Muscle of back (tissue), 11 donors: Measurements from ENCODE around the gene ABCC6. TPM values are rescaled to one million over a fixed set of nuclear protein-coding genes. Genes with fewer than 3 reads are reported as not detected.
"Not testable (repeated sequence)": the region's sequence is repeated elsewhere in the genome, so short reads cannot be mapped to it uniquely, and the experiment has no call there.

Experiments used
- DNase-seq, 3 donors: peaks; one replicate each; pipeline versions ENCODE4 v3.0.0 to v3.0.0-alpha.2; 2013
- polyA plus RNA-seq, 10 donors: library from polyadenylated mRNA; unstranded; fragments of 120-200 nt; gene quantifications; one replicate each; pipeline ENCODE4 v1.2.1, GENCODE V29; 2013; ENCODE audit not compliant: insufficient read length in 10 of 10

The ABCC6 gene
- polyA plus RNA-seq, 10 donors = 0.58 to 3.4 (median 0.98) TPM

DNA sequence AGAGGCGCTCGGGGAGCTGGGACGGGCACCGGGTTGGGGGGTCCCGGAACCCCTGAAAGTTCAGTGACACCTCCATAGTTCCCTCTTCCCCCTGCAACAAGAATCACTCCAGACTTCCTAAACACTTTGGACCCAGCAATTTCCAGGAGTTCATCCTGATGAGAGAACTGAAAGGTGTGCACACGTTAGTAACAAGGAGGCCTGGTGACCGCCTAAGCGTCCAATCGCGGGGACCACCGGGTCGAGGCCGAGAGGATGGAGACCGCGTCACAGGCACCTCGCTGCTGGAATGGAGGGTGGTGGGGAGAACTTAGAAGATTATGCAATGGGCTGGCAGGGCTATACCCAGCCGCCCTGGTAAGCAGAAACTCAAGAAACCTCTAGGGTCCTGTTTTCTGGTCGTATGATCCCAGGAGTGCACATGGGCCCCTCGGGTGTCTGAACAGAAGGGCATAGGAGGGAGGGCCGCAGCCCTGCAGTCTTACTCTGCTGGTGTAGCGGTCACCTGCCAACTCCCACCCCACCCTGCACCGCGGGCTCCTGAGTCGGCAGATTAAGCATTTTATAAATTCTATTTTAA is 458 bp upstream of the ABCC6 start:
- not testable (repeated sequence) for DNase-seq

DNA sequence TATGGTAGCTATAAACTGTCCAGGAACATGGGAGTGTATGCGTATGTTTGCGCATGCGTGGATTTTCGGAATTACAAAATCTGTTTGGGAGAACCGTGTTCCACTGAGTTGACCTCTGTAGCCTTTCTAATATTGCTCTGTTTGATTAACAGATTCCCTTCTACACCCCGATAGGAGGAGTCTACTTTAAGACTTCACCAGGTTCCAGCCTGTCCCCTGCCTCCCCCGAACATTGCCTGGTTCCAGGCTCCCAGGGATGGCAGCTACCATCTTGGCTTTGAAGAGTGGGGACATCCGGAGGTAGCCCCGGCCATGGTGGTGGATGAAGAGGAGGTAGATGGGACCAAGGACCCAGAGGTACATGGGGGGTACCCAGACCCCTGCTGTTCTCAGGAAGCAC is 1.9 kb downstream of the ABCC6 start:
- not testable (repeated sequence) for DNase-seq

DNA sequence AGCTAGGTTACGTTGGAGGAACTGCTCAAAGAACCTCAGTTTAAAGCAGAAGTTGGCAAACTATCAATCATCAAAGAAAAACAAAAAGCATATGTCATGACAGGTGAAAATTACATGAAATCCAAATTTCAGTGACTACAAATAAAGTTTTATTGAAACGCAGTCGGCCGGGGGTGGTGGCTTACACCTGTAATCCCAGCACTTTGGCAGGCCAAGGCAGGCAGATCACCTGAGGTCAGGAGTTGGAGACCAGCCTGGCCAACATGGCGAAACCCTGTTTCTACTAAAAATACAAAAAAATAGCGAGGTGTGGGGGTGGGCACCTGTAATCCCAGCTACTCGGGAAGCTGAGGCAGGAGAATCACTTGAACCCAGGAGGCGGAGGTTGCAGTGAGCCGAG is 2.8 kb downstream of the ABCC6 start:
- DNase-seq = not testable (repeated sequence)

DNA sequence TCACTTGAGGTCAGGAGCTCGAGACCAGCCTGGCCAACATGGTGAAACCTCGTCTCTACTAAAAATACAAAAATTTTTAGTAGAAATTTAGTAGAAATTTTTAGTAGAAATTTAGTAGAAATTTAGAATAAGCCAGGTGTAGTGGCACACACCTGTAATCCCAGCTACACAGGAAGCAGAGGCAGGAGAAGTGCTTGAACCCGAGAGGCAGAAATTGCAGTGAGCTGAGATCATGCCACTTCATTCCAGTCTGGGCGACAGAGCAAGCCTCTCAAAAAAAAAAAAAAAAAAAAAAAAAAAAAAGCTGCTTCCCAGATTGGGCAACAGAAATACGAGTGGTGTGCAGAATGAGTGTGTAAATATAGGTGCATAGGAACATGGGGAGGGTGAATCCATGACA is 4.5 kb downstream of the ABCC6 start:
- DNase-seq = not testable (repeated sequence)

DNA sequence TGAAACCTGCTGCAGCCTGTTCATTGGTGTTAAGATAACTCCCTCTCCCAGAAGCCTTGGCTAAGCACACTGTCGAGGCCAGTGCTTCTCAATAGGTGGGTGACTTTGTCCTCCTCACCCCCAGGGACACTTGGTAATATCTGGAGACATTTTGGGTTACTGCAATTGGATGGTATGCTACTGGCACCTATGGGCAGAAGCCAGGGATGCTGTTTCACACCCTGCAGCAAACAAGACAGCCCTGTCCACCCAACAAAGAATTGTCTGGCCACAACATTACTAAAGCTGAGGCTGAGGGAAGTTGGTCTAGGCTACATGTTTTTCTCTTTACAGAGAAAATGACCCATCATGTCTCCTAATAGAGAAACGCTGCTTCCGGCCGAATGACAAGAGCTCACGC is 4.9 kb downstream of the ABCC6 start:
- DNase-seq = not testable (repeated sequence)

DNA sequence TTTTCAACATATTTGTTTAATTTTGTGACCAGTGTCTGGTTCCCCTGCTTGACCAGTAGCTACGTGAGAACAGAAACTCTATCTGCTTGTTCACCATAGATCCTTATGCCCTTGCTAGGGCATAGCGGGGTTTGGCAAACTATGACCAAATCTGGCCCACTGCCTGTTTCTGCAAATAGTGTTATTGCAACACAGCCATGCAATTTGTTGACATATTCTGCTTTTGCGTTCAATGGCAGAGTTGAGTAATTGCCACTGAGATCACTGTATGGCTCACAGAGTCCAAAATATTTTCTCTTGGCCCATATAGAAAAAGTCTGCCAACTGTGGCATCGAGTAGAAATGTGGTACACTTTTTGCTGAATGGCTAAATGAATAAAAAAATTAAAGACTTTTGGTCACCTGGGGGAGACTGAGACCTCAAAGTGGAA is 9.4 kb downstream of the ABCC6 start:
- DNase-seq = not testable (repeated sequence)

DNA sequence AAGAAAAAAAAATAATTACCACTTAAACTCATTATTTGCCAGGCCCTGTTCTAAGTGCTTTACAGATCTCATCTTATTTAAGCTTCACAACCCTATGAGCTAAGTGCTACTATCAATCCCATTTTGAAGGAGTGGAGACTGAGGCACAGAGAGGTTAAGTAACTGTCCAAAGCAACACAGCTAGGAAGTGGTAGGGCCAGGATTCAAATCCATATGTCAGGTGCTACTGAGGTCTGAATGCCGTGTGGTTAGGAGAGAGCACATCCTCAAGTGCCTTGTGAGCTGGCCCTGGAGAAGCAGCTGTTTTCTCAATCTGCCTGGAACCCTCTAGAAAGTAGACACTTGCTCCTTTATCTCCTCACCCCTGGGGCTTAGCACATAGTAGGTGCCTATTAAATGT is 11.9 kb downstream of the ABCC6 start:
- not testable (repeated sequence) for DNase-seq

DNA sequence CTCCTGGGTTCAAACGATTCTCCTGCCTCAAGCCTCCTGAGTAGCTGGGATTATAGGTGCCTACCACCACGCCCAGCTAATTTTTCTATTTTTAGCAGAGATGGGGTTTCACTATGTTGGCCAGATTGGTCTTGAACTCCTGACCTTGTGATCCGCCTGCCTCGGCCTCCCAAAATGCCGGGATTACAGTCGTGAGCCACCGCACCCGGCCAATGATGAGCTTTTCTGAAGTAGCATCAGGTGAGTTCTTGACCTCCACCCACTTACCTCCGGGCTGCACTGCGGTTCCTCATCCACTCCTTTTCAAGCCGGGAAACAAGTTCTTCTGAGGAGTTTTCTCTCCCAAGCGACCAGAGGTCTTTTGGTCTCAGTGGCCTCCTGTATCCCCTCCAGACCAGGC is 14.8 kb downstream of the ABCC6 start:
- not testable (repeated sequence) for DNase-seq

DNA sequence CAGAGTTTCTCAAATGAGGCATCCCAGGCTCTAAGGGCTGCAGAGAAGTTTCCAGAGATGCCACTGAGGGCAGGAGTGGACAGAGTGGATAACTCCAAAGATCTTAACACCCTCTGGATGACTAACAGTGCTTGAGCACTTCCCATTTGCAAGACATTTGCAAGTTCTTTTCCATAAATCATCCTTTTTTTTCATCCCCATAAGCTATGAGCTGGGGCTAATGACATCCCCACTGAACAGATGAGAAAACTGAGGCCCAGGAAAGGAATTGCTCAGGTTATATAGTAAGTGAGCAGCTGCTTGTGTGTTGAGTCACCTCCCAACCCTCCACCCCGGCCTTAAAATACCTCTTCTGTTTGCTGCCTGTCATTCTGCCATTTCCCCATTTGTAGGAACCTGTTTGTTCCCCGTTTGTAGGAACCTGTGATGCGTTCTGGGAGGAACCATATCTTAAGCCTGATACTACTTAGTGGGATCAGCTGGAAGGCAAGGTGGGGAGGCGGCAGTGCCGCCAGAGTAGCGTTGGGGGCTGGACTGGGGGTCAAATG is 15.4 kb downstream of the ABCC6 start:
- not testable (repeated sequence) for DNase-seq

DNA sequence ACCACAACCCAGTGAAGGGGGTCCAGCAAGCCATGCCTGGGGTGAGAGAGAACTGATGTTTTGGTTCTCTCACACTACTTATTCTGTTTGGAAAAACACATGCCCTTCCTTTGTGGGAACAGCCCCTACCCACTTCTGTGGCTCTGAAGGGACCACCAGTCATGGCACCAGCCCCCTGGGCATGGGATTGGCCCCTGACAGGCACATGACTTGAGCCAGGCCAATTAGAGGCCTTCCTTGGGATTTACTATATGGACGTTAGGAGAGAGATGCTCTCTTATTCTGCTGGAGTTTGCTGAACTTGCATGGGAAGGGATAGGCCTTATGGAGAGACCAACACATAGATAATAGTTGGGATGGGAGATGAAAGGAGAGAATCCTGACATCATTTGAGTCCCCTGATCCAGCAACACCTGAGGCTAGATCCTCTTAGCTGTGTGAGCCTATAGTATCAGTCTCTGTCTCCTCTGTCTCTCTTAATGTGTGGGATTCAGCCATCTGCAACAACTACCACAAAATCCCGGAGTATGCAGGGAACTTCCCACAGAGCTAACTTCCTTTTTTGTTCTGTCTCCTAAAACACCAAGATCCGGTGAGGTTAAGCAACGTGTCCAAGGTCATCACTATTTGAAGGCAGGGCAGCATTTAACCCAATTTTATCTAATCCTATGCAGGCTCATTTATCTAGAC is 16.1 kb downstream of the ABCC6 start:
- not testable (repeated sequence) for DNase-seq

DNA sequence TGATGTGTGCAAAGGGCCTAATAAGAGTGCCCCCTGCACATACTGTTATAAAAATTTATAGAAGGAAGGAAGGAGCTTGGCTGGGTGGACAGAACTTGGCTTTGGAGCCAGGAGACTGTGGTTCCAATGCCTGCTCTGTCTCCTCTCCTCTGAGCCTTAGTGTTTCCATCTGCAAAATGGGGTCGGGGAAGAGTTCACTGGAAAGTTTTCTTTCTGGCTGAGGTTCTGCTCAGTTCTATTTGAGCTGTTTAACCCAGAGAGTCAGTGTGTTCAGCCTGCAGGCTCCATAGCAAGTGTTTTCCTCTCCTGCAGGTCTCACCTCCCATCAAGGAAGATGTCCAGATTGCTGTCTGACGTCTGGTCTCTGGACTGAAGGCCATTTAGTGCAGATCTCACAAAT is 17.4 kb downstream of the ABCC6 start:
- DNase-seq = not testable (repeated sequence)

DNA sequence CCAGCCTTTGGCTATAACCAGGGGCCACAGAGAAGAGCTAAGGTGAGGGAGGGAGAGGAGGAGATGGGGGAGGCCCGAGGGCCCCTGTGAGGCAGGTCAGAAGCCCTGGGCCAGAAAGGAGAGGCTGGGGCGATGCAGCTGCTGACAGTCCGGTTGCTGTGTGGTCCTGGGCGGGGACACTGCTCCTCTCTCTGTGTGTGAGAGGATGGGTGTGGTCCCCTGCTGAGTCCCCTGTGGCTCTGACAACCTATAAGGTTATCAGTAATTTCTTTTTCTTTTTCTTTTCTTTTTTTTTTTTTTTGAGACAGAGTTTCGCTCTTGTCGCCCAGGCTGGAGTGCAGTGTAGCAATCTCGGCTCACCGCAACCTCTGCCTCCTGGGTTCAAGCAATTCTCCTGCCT is 18.7 kb downstream of the ABCC6 start:
- not testable (repeated sequence) for DNase-seq

DNA sequence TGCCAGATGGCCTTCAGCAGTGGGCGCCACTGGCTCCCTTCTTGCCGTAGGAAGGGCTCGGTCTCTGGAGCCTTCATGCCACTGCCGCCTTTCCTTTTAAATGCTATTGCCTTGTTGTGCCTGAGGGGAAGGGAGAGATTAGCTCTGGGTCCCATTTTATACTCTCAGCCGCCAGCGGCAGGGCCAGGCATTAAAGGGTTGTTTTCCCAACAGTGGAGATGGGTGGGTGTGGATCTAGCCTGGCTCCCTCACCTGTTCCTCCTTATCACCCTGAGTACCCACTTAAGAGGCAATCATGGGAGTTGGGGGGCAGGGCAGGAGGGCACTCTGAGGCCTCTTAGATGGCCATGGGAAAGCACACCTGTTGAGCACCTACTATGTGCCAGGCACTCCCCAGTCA is 19.8 kb downstream of the ABCC6 start:
- not testable (repeated sequence) for DNase-seq

DNA sequence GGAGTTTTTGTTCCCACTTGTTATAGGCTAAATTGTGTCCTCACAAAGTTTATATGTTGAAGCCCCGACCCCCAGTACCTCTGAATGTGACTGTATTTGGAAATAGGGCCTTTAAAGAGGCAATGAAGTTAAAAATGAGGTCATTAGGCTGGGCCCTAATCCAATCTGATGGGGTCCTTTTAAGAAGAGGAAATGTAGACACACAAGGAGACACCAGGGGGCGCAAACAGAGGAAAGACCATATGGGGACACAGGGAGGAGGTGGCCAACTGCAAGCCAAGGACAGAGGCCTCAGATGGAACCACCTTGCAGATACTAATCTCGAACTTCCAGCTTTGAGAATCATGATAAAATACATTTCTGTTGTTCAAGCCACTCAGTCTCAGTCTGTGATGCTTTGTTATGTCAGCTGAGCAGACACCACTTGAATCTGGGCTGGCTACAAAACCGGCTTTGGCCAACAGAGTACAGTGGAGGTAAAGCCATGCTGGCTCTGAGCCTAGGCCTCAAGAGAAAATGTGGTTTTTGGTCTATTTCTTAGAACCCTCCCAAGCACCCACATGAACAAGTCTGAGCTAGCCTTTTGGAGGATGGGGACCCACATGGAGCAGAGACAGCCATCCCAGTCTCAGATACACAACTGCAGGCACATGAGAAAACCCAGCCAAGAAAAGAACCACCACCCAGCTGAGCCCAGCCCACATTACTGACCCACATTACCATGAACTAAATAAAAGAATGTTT is 20.7 kb downstream of the ABCC6 start:
- peak; percentile 11 to 49 (median 12) for DNase-seq

DNA sequence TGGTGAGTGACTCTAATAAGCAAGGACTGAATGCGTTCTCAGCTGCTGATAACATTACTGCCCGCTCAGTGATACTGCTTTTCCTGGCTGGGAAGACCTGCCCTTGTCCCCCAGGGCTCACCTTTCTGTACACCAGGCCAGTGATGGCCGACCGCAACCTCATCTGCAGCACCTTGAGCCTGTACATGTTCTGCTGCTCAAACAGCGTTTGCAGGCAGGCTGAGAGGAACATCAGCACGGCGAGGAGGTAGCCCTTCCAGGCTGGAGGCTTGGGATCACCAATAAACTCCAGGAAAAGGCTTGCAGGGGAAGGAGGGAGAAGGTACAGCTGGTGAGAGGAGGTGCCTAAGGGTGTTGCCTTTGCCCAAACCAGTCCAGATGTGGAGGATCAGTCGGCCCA is 21.4 kb downstream of the ABCC6 start:
- not testable (repeated sequence) for DNase-seq

DNA sequence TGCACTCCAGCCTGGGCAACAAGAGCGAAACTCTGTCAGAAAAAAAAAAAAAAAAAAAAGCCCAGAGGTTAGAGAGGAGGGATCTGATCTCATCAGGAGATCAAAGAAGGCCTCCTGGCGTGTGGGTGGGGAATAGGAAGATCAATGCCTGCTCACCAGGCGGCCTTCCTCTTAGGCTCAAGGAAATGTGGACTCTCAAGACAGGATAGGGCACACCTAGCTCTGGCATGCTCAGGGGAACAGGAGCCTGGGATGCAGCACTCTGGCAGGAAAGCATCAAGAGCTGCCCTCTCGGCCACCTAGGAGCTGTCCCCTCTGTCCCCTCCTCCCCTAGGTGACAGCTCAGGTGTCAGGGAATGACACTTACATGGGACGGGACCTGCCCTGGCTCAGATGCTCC is 22.9 kb downstream of the ABCC6 start:
- DNase-seq = not testable (repeated sequence)

DNA sequence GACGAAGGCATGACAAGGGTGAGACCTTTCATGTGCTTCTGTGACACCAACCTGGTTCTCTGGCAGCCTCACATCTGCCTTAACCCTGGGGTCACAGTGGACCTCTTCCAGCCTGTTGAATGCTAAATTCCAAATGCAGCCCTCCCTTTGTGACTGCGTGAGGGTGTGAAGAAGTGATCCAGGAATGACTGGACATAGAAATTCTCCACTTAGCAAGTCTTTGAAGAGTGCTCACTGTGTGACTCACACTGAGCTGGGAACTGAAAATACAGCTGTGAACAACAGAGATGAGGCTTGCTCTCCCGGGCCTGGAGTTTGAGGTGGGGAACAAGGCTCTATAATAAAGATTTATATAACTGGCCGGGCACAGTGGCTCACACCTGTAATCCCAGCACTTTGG is 23.9 kb downstream of the ABCC6 start:
- DNase-seq = not testable (repeated sequence)

DNA sequence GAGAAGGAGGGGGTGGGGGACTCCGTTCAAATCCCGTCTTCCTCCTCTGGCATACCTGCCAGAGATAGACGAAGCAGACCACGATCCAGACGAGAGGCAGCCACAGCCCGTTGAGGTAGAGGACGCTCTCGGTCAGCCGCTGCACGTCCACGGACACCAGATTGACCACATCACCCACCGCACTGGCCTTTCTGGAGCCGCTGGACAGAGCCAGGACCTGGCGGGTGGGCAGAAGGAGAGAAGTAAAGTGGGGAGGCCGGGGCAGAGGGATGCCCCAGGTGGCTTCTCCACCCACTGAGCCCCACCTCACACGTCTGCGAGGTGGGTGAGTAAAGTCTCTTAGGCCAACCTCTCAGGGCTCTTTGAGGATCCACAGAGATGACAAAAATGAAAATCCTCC is 25.3 kb downstream of the ABCC6 start:
- no peak for DNase-seq

DNA sequence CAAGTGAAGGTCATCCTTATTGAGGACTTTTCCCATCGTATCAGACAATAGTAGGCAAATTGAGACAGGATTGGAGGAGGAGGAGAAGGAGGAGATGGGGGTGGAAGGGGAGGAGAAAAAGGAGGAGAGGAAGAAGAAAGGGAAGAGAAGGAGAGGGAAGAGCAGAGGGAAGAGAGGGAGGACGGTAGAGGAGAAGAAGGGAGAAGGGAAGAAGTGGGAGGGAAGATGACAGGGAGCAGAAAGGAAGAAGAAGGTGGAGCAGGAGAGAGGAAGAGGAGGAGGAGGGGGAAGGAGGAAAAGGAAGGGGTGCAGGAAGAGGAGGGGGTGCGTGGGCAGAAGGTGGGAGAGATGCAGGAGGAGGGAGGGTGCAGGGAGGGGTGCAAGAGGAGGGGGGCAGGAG is 26.0 kb downstream of the ABCC6 start:
- no peak for DNase-seq

DNA sequence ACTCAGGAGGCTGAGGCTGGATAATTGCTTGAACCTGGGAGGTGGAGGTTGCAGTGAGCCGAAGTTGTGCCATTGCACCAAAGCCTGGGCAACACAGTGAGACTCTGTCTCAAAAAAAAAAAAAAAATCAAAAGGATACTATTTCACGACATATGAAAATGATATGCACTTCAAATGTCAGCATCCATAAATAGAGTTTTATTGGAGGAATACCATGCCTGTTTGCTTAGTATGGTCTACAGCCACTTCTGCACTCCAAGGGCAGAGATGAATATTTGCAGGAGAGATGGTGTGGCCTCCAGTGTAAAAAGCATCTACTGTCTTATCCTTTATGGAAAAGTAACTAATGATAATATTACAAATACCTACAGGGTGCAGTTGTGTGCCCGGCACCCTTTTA is 27.2 kb downstream of the ABCC6 start:
- DNase-seq = no peak

DNA sequence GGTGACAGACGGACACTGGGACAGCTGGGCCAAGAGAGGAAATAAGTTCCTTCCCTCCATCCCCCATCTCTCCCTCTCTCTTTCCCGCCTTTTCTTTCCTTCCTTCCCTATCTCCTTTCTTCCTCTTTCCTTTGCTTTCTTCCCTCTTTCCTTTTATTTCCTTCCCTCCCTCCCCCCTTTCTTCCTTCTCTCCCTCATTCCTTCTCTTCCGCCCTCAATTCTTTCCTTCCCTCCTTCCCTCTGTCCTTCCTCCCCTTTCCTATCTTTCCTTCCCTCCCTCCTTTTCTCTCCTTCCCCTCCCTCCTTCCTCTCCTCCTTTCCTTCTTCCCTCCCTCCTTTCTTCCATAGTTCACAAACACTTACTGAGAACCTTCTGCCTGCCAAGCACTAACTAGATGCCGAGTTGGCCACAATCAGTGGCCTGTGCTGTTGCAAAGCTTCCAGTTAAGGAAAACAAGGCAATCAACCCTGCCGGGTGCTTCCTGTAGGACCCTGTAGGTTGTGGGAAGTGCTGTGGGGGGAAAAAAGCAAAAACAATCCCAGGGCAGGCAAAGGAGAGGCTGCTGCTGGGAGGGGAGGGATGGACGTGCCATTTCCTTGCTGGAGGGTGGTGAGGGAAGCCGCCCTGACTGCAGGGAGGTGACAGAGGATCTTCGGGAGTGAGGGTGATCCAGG is 31.7 kb downstream of the ABCC6 start:
- DNase-seq = peak in 2 of 3 donors; percentile 2 to 30

DNA sequence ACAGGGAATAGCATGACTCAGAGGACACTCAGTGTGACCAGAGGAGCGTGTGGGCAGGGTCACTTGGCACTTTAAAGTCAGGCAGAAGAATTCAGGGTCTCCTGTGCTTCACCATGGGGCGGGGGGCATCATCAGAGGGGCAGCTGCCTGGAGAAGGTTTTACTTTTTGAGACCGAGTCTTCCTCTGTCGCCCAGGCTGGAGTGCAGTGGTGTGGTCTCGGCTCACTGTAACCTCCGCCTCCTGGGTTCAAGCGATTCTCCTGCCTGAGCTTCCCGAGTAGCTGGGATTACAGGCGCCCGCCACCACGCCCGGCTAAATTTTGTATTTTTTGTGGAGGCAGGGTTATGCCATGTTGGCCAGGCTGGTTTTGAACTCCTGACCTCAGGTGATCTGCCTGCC is 32.3 kb downstream of the ABCC6 start:
- DNase-seq = not testable (repeated sequence)
